Neuron (in vitro differentiated cells): Measurements from ENCODE around the gene FAM90A26.
"Not testable (repeated sequence)": the region's sequence is repeated elsewhere in the genome, so short reads cannot be mapped to it uniquely, and the experiment has no call there.

Experiments used
- H2AFZ ChIP-seq: one replicate; pipeline ENCODE4 v1.6.1; 2013; ENCODE audit warnings: low read depth, mild to moderate bottlenecking, inconsistent platforms, low read length, moderate library complexity
- H3K27me3 ChIP-seq: one replicate; pipeline ENCODE4 v1.6.1; 2013; ENCODE audit warnings: low read length; ENCODE audit not compliant: insufficient read depth
- H3K36me3 ChIP-seq: one replicate; pipeline ENCODE4 v1.6.1; 2013; ENCODE audit warnings: low read length; ENCODE audit not compliant: insufficient read depth
- H3K4me1 ChIP-seq: one replicate; pipeline ENCODE4 v1.6.1; 2013; ENCODE audit warnings: low read length; ENCODE audit not compliant: insufficient read depth
- H3K4me3 ChIP-seq: 2 replicates; pipeline ENCODE4 v1.5.1; 2013; ENCODE audit warnings: mild to moderate bottlenecking, low read length, moderate library complexity
- H3K9me3 ChIP-seq: one replicate; pipeline ENCODE4 v1.6.1; 2013; ENCODE audit warnings: low read length

The FAM90A26 gene

DNA sequence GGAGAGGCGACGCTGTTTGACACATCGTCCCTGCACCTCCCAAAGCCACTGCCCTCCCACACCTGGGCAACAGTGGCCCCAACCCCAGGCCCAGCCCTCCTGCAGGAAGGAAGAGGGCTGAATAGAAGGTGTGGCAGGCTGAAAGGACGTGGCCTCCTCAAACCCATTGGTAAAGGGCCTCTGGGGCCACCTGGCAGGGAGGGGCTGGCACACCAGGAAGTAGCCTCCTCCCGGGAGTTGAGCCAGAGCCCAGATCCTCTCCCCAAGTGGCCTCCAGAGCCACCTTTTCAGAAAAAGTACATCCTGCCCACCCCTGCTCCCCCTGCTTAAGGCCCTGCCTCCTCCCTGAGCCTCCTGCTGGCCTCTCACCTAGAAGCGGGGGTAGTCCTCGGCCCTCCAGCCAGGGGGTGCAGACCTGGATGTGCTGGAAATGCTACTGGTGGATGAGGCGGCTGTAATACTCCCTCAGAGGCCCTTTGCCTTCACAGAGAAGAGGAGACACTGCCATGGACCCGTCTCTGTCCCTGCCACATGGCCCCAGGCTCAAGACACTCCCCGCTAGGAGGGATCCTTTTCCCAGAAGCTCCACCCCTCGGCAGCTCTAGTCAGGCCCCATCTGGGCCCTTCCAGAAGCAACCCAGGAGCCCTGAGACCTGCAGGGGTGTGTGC is at the start of gene FAM90A26:
Gene FAM90A26 (plus strand): TSS at position 619 of the 669 bp plus-strand sequence. CDS start 2,764 bp downstream, outside the sequence.
- H3K27me3 ChIP-seq, H3K36me3 ChIP-seq, H2AFZ ChIP-seq, H3K9me3 ChIP-seq, H3K4me3 ChIP-seq, H3K4me1 ChIP-seq: not testable (repeated sequence)

GRCh38 chr4:9122711-9123110 is 47.5 kb upstream of the FAM90A26 start:
- not testable (repeated sequence) for H3K9me3 ChIP-seq, H3K36me3 ChIP-seq, H3K4me3 ChIP-seq, H2AFZ ChIP-seq, H3K4me1 ChIP-seq, H3K27me3 ChIP-seq

- H2AFZ ChIP-seq, H3K9me3 ChIP-seq, H3K4me1 ChIP-seq, H3K27me3 ChIP-seq, H3K4me3 ChIP-seq, H3K36me3 ChIP-seq: not testable (repeated sequence)
Measured at GRCh38 chr4:9123572-9124007, 46.6 kb upstream of the FAM90A26 start.

DNA sequence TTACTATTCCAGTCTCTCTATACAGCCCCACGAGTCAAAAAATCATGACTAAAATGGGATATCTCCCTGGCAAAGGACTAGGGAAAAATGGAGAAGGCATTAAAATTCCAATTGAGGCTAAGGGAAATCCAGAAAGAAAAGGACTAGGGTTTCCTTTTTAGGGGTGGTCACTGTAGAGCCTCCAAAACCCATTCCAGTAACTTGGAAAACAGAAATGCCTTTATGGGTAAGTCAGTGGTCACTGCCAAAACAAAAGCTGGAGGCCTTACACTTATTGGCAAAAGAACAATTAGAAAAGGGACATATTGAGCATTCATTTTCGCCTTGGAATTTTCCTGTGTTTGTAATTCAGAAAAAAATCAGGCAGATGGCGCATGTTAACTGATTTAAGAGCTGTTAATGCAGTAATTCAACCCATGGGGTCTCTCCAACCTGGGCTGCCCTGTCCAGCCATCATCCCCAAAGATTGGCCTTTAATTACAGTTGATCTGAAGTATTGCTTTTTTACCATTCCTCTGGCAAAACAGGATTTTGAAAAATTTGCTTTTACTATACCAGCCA is 44.5 kb upstream of the FAM90A26 start:
- not testable (repeated sequence) for H3K4me1 ChIP-seq, H3K9me3 ChIP-seq, H3K4me3 ChIP-seq, H3K36me3 ChIP-seq, H2AFZ ChIP-seq, H3K27me3 ChIP-seq

DNA sequence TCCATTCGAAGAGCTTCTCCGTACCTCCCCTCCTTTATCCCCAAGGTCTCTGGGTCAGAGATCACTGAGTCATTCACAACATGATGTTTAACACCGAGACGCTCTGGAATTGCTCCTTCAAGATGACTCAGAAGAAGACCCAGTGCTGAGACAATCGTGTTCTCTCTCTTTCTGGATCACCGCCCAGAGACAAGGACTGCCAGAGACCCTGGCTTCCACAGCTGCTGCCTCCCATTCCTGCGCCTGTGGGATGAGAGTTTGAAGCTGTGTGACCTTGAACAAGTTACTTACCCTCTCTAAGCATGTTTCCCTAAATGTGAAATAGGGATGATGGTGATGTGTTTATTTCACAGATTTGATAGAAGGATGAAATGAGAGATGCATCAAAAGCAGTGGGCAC is 38.8 kb upstream of the FAM90A26 start:
- H3K36me3 ChIP-seq, H3K27me3 ChIP-seq, H3K4me1 ChIP-seq, H3K9me3 ChIP-seq, H2AFZ ChIP-seq, H3K4me3 ChIP-seq: not testable (repeated sequence)

DNA sequence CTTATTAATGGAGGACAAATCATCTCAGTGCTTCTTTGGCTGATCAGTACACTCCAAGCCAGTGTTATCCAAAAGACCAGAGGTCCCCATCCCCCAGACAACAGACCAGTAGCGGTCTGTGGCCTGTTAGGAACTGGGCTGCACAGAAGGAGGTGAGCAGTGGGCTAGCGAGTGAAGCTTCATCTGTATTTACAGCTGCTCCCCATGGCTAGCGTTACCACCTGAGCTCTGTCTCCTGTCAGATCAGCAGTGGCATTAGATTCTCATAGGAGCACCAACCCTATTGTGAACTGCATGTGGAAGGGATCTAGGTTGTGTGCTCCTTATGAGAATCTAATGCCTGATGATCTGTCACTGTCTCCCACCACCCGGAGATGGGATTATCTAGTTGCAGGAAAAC is 37.4 kb upstream of the FAM90A26 start:
- not testable (repeated sequence) for H3K4me1 ChIP-seq, H3K27me3 ChIP-seq, H3K36me3 ChIP-seq, H3K9me3 ChIP-seq, H3K4me3 ChIP-seq, H2AFZ ChIP-seq

DNA sequence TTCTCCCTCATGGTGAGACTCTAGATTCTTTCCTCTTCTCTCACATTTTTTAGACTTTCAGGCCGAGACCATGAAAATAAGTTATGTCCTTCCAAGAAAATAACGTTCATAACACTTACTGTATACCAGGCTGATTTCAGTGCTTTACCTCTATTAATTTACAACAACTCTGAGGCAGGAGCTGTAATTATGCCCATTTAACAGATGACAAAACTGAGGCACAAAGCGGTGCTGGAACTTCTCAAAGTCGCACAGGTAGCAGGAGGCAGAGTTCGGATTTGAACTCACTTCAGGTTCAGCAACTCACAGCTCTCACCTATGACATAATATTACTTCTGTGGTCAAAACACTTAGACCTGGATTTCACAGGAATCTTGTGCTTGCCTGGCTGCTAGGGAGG is 36.2 kb upstream of the FAM90A26 start:
- H3K4me1 ChIP-seq, H3K27me3 ChIP-seq, H3K36me3 ChIP-seq, H2AFZ ChIP-seq, H3K4me3 ChIP-seq, H3K9me3 ChIP-seq: not testable (repeated sequence)

- H3K9me3 ChIP-seq = not testable (repeated sequence)
Measured at GRCh38 chr4:9134556-9134955, 35.7 kb upstream of the FAM90A26 start.

DNA sequence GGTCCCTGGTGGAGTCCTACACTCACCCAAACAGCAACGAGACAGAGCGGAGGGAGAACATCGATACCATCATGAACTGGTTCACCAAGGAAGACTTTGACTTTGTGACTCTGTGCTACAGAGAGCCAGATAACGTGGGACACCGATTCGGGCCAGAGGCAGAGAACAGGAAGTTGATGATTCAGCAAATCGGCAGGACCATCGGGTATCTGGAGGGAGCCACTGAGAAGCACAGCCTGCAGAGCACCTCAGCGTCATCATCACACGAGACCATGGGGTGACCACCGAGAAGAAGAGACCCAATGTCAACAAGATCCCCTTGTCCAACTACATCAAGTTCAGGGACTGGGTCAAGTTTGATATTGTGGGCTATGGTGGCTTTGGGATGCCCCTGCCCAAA is 29.2 kb upstream of the FAM90A26 start:
- not testable (repeated sequence) for H3K27me3 ChIP-seq, H2AFZ ChIP-seq, H3K36me3 ChIP-seq, H3K9me3 ChIP-seq, H3K4me1 ChIP-seq, H3K4me3 ChIP-seq

More at GRCh38 chr4:9134556-9134955, 35.7 kb upstream of the FAM90A26 start:
- H3K36me3 ChIP-seq, H3K4me1 ChIP-seq, H3K4me3 ChIP-seq, H3K27me3 ChIP-seq, H2AFZ ChIP-seq: not testable (repeated sequence)

DNA sequence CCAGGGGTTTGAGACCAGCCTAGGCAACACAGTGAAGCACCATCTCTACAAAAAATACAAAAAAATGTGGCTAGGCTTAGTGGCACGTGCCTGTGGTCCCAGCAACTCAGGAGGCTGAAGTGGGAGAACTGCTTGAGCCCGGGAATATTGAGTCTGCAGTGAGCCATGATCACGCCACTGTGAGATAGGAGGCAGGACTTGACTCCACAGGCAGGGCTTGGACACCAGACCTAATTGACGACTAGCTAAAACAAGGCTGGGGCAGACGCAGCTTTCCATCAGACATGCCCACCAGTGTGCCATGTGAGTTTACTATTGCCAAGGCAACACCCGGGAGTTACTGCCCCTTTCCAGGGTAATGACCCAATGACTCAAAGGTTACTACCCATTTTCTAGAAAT is 27.4 kb upstream of the FAM90A26 start:
- H3K4me1 ChIP-seq, H3K36me3 ChIP-seq, H3K4me3 ChIP-seq, H3K27me3 ChIP-seq, H3K9me3 ChIP-seq, H2AFZ ChIP-seq: not testable (repeated sequence)

GRCh38 chr4:9143421-9144080 is 26.7 kb upstream of the FAM90A26 start:
- no peaks in the 10 kb centered on the region for H3K27me3 ChIP-seq
- no peaks in the 10 kb centered on the region for H3K36me3 ChIP-seq

DNA sequence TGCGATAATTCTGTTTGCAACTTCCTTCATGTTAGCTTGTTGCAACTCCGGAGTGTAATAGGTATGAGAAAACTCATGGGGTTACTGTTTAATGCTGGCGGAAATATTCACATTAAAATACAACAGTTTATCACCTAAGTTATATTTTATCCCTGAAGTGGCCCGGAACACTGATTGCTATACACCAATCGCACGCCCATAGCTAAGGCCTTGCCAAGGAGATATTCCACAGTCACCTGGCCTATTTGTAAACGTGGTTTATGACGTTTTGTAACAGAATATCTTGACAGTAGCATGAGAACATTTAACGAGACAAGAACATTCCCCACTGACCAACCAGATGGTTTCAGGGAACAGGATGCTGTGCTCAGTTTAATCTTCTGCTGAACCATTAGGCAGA is 23.2 kb upstream of the FAM90A26 start:
- H3K4me1 ChIP-seq = no peaks in the 10 kb centered on the region
- H3K9me3 ChIP-seq = no peaks in the 10 kb centered on the region
- H3K27me3 ChIP-seq = no peaks in the 10 kb centered on the region
- H3K36me3 ChIP-seq = no peaks in the 10 kb centered on the region
- no peak overlapping the region for H3K4me3 ChIP-seq
- no peak overlapping the region for H2AFZ ChIP-seq

More at GRCh38 chr4:9143421-9144080, 26.7 kb upstream of the FAM90A26 start:
- Histone ChIP-seq H3K4me1 (no peaks in the 10 kb centered on the region), H2AFZ (no peak overlapping the region), H3K4me3 (no peak overlapping the region), H3K9me3 (no peaks in the 10 kb centered on the region)

DNA sequence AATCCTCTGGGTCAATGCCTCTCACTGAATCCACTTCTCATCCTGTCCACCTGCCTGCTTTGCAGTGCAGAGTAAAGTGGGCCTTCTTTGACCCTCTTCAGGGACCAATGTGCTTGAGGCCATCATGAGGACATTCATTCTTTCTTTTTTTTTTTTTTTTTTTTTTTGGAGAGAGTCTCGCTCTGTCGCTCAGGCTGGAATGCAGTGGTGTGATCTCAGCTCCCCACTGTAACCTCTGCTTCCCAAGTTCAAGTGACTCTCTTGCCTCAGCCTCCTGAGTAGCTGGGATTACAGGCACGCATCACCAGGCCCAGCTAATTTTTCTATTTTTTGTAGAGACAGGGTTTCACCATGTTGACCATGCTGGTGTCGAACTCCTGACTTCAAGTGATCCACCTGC is 22.8 kb upstream of the FAM90A26 start:
- H3K9me3 ChIP-seq, H3K27me3 ChIP-seq, H3K4me1 ChIP-seq, H2AFZ ChIP-seq, H3K4me3 ChIP-seq, H3K36me3 ChIP-seq: not testable (repeated sequence)
